NCI-H128 (cell line): ENCODE measurements around the gene ADD2.
"Not testable (repeated sequence)": the region's sequence is repeated elsewhere in the genome, so short reads cannot be mapped to it uniquely, and the experiment has no call there.

ENCODE experiments used
- DNase-seq: peaks from one replicate; lab custom pipeline; 2025; ENCODE audit not compliant: unreplicated experiment; lab: John Stamatoyannopoulos, UW

Gene ADD2

GRCh38 chr2:70675862-70676261 lies 92.1 kb downstream of the ADD2 start:
- DNase-seq = no peak

- no peak for DNase-seq
Measured at GRCh38 chr2:70674636-70675430, 93.2 kb downstream of the ADD2 start.

GRCh38 chr2:70673041-70673647 lies 94.9 kb downstream of the ADD2 start:
- no peak for DNase-seq

GRCh38 chr2:70671092-70671675 lies 96.8 kb downstream of the ADD2 start:
- no peak for DNase-seq

GRCh38 chr2:70670626-70671025 lies 97.4 kb downstream of the ADD2 start:
- DNase-seq = no peak

- DNase-seq = no peak
Measured at GRCh38 chr2:70670202-70670601, 97.8 kb downstream of the ADD2 start.

GRCh38 chr2:70668911-70669310 lies 99.1 kb downstream of the ADD2 start:
- DNase-seq = no peak

GRCh38 chr2:70668432-70668831 lies 99.6 kb downstream of the ADD2 start:
- DNase-seq = no peak

GRCh38 chr2:70664525-70664924 lies 103.5 kb downstream of the ADD2 start:
- DNase-seq = no peak

GRCh38 chr2:70663411-70663810 lies 104.6 kb downstream of the ADD2 start:
- DNase-seq = no peak

GRCh38 chr2:70659551-70659950 lies 108.4 kb downstream of the ADD2 start:
- DNase-seq = no peak

- no peak for DNase-seq
Measured at GRCh38 chr2:70658476-70658875, 109.5 kb downstream of the ADD2 start.

- DNase-seq = no peak
Measured at GRCh38 chr2:70657246-70657645, 110.8 kb downstream of the ADD2 start.

- no peak for DNase-seq
Measured at GRCh38 chr2:70656421-70657010, 111.5 kb downstream of the ADD2 start.

- DNase-seq = no peak
Measured at GRCh38 chr2:70655786-70656185, 112.2 kb downstream of the ADD2 start.

- DNase-seq = not testable (repeated sequence)
Measured at GRCh38 chr2:70655211-70655610, 112.8 kb downstream of the ADD2 start.

- no peak for DNase-seq
Measured at GRCh38 chr2:70651727-70652126, 116.3 kb downstream of the ADD2 start.

GRCh38 chr2:70651014-70651413 lies 117.0 kb downstream of the ADD2 start:
- DNase-seq = no peak

GRCh38 chr2:70648961-70649360 lies 119.0 kb downstream of the ADD2 start:
- no peak for DNase-seq

- peak; percentile 22 for DNase-seq
Measured at GRCh38 chr2:70647873-70648481, 120.0 kb downstream of the ADD2 start.

- no peak for DNase-seq
Measured at GRCh38 chr2:70646420-70646818, 121.6 kb downstream of the ADD2 start.
